Tibial nerve (tissue), 4 donors: ENCODE measurements around the gene THAP5. TPM values are rescaled to one million over a fixed set of nuclear protein-coding genes. Genes with fewer than 3 reads are reported as not detected.
"Not testable (repeated sequence)": the region's sequence is repeated elsewhere in the genome, so short reads cannot be mapped to it uniquely, and the experiment has no call there.

Experiments used
- DNase-seq, 2 donors: peaks; one replicate each; pipeline ENCODE4 v3.0.0-alpha.2; 2019; ENCODE audit warnings: low spot score in 2 of 2
- H3K27ac ChIP-seq, 4 donors: fragments of 200-600 bp; sonication (generic) in 3 of 4; one replicate each; pipeline ENCODE4 v1.5.1; 2017 to 2019; ENCODE audit warnings: mild to moderate bottlenecking in 1 of 4
- H3K27me3 ChIP-seq, 2 donors: fragments of 200-600 bp; sonication (generic) in 1 of 2; one replicate each; pipeline versions ENCODE4 v1.5.1 to v1.6.0; 2017 to 2019
- H3K36me3 ChIP-seq, 3 donors: fragments of 200-600 bp; sonication (generic); one replicate each; pipeline ENCODE4 v1.5.1; 2018 to 2019
- H3K4me1 ChIP-seq, 4 donors: fragments of 200-600 bp; sonication (generic) in 3 of 4; one replicate each; pipeline ENCODE4 v1.5.1; 2017 to 2019
- H3K4me3 ChIP-seq, 4 donors: fragments of 200-600 bp; sonication (generic) in 3 of 4; one replicate each; pipeline ENCODE4 v1.5.1; 2017 to 2019; ENCODE audit warnings: mild to moderate bottlenecking in 1 of 4, moderate library complexity in 1 of 4
- H3K9me3 ChIP-seq, 4 donors: fragments of 200-600 bp; sonication (generic) in 3 of 4; one replicate each; pipeline ENCODE4 v1.5.1; 2017 to 2019
- CTCF ChIP-seq, 5 experiments: fragments of 200-600 bp in 3 of 5; fragments of 450-650 bp in 2 of 5; sonication (generic) in 3 of 5; IDR thresholded peaks; one replicate each; pipeline ENCODE4 v1.5.1; 2016 to 2019; ENCODE audit warnings: antibody characterized with exemption in 5 of 5, mild to moderate bottlenecking in 3 of 5, moderate library complexity in 2 of 5
- EP300 ChIP-seq, 2 donors: sonication (generic); formaldehyde crosslinking; IDR thresholded peaks; one replicate each; pipeline ENCODE4 v1.6.1; 2017; ENCODE audit warnings: antibody characterized with exemption in 2 of 2, mild to moderate bottlenecking in 1 of 2
- POLR2A ChIP-seq, 2 donors: fragments of 450-650 bp; IDR thresholded peaks; one replicate each; pipeline ENCODE4 v1.6.1; 2017; ENCODE audit warnings: antibody characterized with exemption in 2 of 2, mild to moderate bottlenecking in 2 of 2, moderate library complexity in 2 of 2
- WGBS, 2 donors: methylation state at CpG; one replicate each; pipeline ENCODE4 v1.1.5; 2018; 5-methylcytosine and 5-hydroxymethylcytosine counted together
- total RNA-seq, 4 donors: library from RNA; depleted of rRNA; stranded (reverse); fragments of >200 nt; gene quantifications; one replicate each; pipeline ENCODE4 v1.1.0, GENCODE V29; 2016

The THAP5 gene
- total RNA-seq, 4 donors from 2014 or later: 20.3 to 33.0 (median 25.4) TPM

- no peaks in the 10 kb centered on the region for H3K27me3 ChIP-seq
Observed at GRCh38 chr7:108557191-108557590, 12.3 kb downstream of the THAP5 start.

GRCh38 chr7:108556665-108557064, 12.8 kb downstream of the THAP5 start:
- H3K27ac ChIP-seq, H3K27me3 ChIP-seq, DNase-seq, H3K4me1 ChIP-seq, H3K4me3 ChIP-seq: not testable (repeated sequence)
- Histone ChIP-seq H3K9me3 (peaks cover 0 to 39% (median 7%) of the 10 kb centered on the region in 4 donors), H3K36me3 (peaks cover 0 to 49% (median 0%) of the 10 kb centered on the region in 3 donors)

More at GRCh38 chr7:108557191-108557590, 12.3 kb downstream of the THAP5 start:
- H3K27ac ChIP-seq: no peak overlapping the region
- 93 to 100% methylated on average over 3 of the region's 3 CpGs for WGBS, 2 donors
- TF ChIP-seq POLR2A (IDR thresholded peaks at IDR 0.05): no peak
- TF ChIP-seq EP300 (IDR thresholded peaks at IDR 0.05): no peak
- TF ChIP-seq CTCF (IDR thresholded peaks at IDR 0.05): no peak
- no peak for DNase-seq
- peaks cover 0 to 39% (median 7%) of the 10 kb centered on the region in 4 donors for H3K9me3 ChIP-seq
- no peak overlapping the region for H3K4me3 ChIP-seq
- peaks cover 0 to 51% (median 0%) of the 10 kb centered on the region in 3 donors for H3K36me3 ChIP-seq
- H3K4me1 ChIP-seq: no peaks in the 10 kb centered on the region

- H3K27ac ChIP-seq, DNase-seq, H3K36me3 ChIP-seq, H3K4me3 ChIP-seq, H3K4me1 ChIP-seq, H3K27me3 ChIP-seq, H3K9me3 ChIP-seq: not testable (repeated sequence)
- WGBS, 2 donors: 88 to 93% methylated on average over 2 of the region's 2 CpGs
Observed at GRCh38 chr7:108548141-108548896, 21.2 kb downstream of the THAP5 start.

GRCh38 chr7:108541478-108541877, 28.0 kb downstream of the THAP5 start:
- no peak overlapping the region for H3K27ac ChIP-seq
- H3K4me1 ChIP-seq: no peaks in the 10 kb centered on the region
- no peaks in the 10 kb centered on the region for H3K9me3 ChIP-seq
- TF ChIP-seq CTCF (IDR thresholded peaks at IDR 0.05): no peak
- no peak for TF ChIP-seq POLR2A (IDR thresholded peaks at IDR 0.05)
- no peak for TF ChIP-seq EP300 (IDR thresholded peaks at IDR 0.05)
- H3K27me3 ChIP-seq: no peaks in the 10 kb centered on the region
- H3K36me3 ChIP-seq: no peaks in the 10 kb centered on the region
- no peak for DNase-seq
- H3K4me3 ChIP-seq: no peak overlapping the region
- 54 to 66% methylated on average over 2 of the region's 2 CpGs for WGBS, 2 donors

GRCh38 chr7:108538685-108539084, 30.8 kb downstream of the THAP5 start:
- not testable (repeated sequence) for H3K4me1 ChIP-seq, H3K36me3 ChIP-seq, H3K4me3 ChIP-seq, H3K27me3 ChIP-seq, DNase-seq, H3K9me3 ChIP-seq, H3K27ac ChIP-seq
- 91 to 92% methylated on average over 4 of the region's 4 CpGs for WGBS, 2 donors

GRCh38 chr7:108538236-108538635, 31.3 kb downstream of the THAP5 start:
- H3K36me3 ChIP-seq, H3K9me3 ChIP-seq, H3K27me3 ChIP-seq, DNase-seq, H3K4me1 ChIP-seq, H3K4me3 ChIP-seq, H3K27ac ChIP-seq: not testable (repeated sequence)
- 74 to 75% methylated on average over 2 of the region's 2 CpGs for WGBS, 2 donors

- WGBS, 2 donors: 88% methylated on average over 2 of the region's 2 CpGs
- DNase-seq: no peak
Observed at GRCh38 chr7:108537229-108537628, 32.3 kb downstream of the THAP5 start.

More at GRCh38 chr7:108537229-108537628, 32.3 kb downstream of the THAP5 start:
- Histone ChIP-seq H3K27me3 (no peaks in the 10 kb centered on the region), H3K9me3 (no peaks in the 10 kb centered on the region), H3K4me3 (no peak overlapping the region), H3K27ac (no peak overlapping the region), H3K36me3 (no peaks in the 10 kb centered on the region), H3K4me1 (no peaks in the 10 kb centered on the region)
- TF ChIP-seq EP300 (IDR thresholded peaks at IDR 0.05) (no peak), POLR2A (IDR thresholded peaks at IDR 0.05) (no peak), CTCF (IDR thresholded peaks at IDR 0.05) (no peak)
